H9 (cell line): ENCODE measurements around the gene COL4A6. TPM values are rescaled to one million over a fixed set of nuclear protein-coding genes. Genes with fewer than 3 reads are reported as not detected.

Experiments used
- DNase-seq: peaks from one replicate; pipeline ENCODE4 v3.0.0-alpha.2; 2017
- H2AFZ ChIP-seq: one replicate; pipeline ENCODE4 v1.6.1; 2013; ENCODE audit warnings: mild to moderate bottlenecking, low read length, control low read depth, moderate library complexity
- H2AK5ac ChIP-seq: 2 replicates; pipeline ENCODE4 v1.6.1; 2013; ENCODE audit warnings: low read length, control low read depth, mixed read lengths; ENCODE audit not compliant: insufficient read length
- H2BK120ac ChIP-seq: one replicate; pipeline ENCODE4 v1.6.1; 2013; ENCODE audit warnings: low read depth, mild to moderate bottlenecking, low read length, control low read depth, inconsistent platforms; ENCODE audit not compliant: poor library complexity, severe bottlenecking
- H2BK12ac ChIP-seq: 2 replicates; pipeline ENCODE4 v1.6.1; 2013; ENCODE audit warnings: low read length, control low read depth, mixed read lengths, low read depth; ENCODE audit not compliant: insufficient read length
- H2BK15ac ChIP-seq: 2 replicates; pipeline ENCODE4 v1.6.1; 2013; ENCODE audit warnings: low read depth, low read length, control low read depth
- H2BK20ac ChIP-seq: one replicate; pipeline ENCODE4 v1.6.1; 2013; ENCODE audit warnings: low read depth, mild to moderate bottlenecking, low read length, control low read depth, inconsistent platforms; ENCODE audit not compliant: poor library complexity, severe bottlenecking
- H2BK5ac ChIP-seq: 2 replicates; pipeline ENCODE4 v1.6.1; 2013; ENCODE audit warnings: low read length, control low read depth, mixed read lengths; ENCODE audit not compliant: insufficient read length
- H3K14ac ChIP-seq: 2 replicates; pipeline ENCODE4 v1.6.1; 2013; ENCODE audit warnings: low read length, control low read depth; ENCODE audit not compliant: insufficient read depth
- H3K18ac ChIP-seq: 2 replicates; pipeline ENCODE4 v1.6.1; 2013; ENCODE audit warnings: low read depth, mild to moderate bottlenecking, mixed read lengths, low read length, control low read depth; ENCODE audit not compliant: insufficient read length
- H3K23ac ChIP-seq: 2 replicates; pipeline ENCODE4 v1.6.1; 2013; ENCODE audit warnings: low read length, control low read depth, mixed read lengths, low read depth; ENCODE audit not compliant: insufficient read length
- H3K23me2 ChIP-seq: 2 replicates; pipeline ENCODE4 v1.6.1; 2013; ENCODE audit warnings: low read depth, mild to moderate bottlenecking, mixed read lengths, low read length, control low read depth; ENCODE audit not compliant: insufficient read length, poor library complexity, severe bottlenecking
- H3K27ac ChIP-seq: 2 replicates; pipeline ENCODE4 v1.5.1; 2013; ENCODE audit warnings: low read length, control low read depth, mixed read lengths, low read depth; ENCODE audit not compliant: insufficient read length
- H3K27me3 ChIP-seq: 2 replicates; pipeline ENCODE4 v1.6.1; 2013; ENCODE audit warnings: low read length, control low read depth, inconsistent platforms; ENCODE audit not compliant: insufficient read depth
- H3K4ac ChIP-seq: 2 replicates; pipeline ENCODE4 v1.6.1; 2013; ENCODE audit warnings: low read depth, mild to moderate bottlenecking, control low read depth, inconsistent platforms, low read length, moderate library complexity
- H3K4me1 ChIP-seq: 2 replicates; pipeline ENCODE4 v1.6.1; 2013; ENCODE audit warnings: low read length, control low read depth, inconsistent platforms; ENCODE audit not compliant: insufficient read depth
- H3K4me2 ChIP-seq: 2 replicates; pipeline ENCODE4 v1.6.1; 2013; ENCODE audit warnings: low read length, control low read depth, mixed read lengths; ENCODE audit not compliant: insufficient read length, insufficient read depth
- H3K56ac ChIP-seq: 2 replicates; pipeline ENCODE4 v1.6.1; 2013; ENCODE audit warnings: low read depth, mild to moderate bottlenecking, mixed read lengths, low read length, control low read depth; ENCODE audit not compliant: insufficient read length
- H3K79me1 ChIP-seq: 2 replicates; pipeline ENCODE4 v1.6.1; 2013; ENCODE audit warnings: low read depth, mild to moderate bottlenecking, moderate library complexity, low read length, control low read depth, inconsistent platforms; ENCODE audit not compliant: insufficient read depth, poor library complexity, severe bottlenecking
- H3K79me2 ChIP-seq: 2 replicates; pipeline ENCODE4 v1.6.1; 2013; ENCODE audit warnings: low read length, control low read depth, inconsistent platforms; ENCODE audit not compliant: insufficient read depth
- H3K9ac ChIP-seq: 2 replicates; pipeline ENCODE4 v1.6.1; 2013; ENCODE audit warnings: low read length, control low read depth, mixed read lengths; ENCODE audit not compliant: insufficient read length; ENCODE audit errors: extremely low read depth
- H3K9me3 ChIP-seq: one replicate; pipeline ENCODE4 v1.6.1; 2013; ENCODE audit warnings: low read depth, low read length, inconsistent platforms; ENCODE audit not compliant: control insufficient read depth
- H3T11ph ChIP-seq: one replicate; pipeline ENCODE4 v1.6.1; 2013; ENCODE audit warnings: mild to moderate bottlenecking, low read length, control low read depth, inconsistent platforms
- H4K20me1 ChIP-seq: one replicate; pipeline ENCODE4 v1.6.1; 2013; ENCODE audit not compliant: control insufficient read depth, insufficient read length, insufficient read depth
- H4K5ac ChIP-seq: 2 replicates; pipeline ENCODE4 v1.6.1; 2013; ENCODE audit warnings: low read depth, mild to moderate bottlenecking, mixed read lengths, low read length, control low read depth; ENCODE audit not compliant: insufficient read length
- H4K8ac ChIP-seq: replicated peaks from 2 replicates; pipeline ENCODE4 v1.6.1; 2013; ENCODE audit warnings: low read length, control low read depth, mixed read lengths, low read depth; ENCODE audit not compliant: insufficient read length
- H4K91ac ChIP-seq: 2 replicates; pipeline ENCODE4 v1.6.1; 2013; ENCODE audit warnings: low read depth, mild to moderate bottlenecking, moderate library complexity, mixed read lengths, low read length, control low read depth; ENCODE audit not compliant: insufficient read length
- H3K27ac Mint-ChIP-seq, 3 experiments: 2 replicates in 2 of 3; 3 replicates in 1 of 3; pipeline ENCODE4 v1.8.0; 2020 to 2021; ENCODE audit warnings: mixed read lengths in 3 of 3, mild to moderate bottlenecking in 1 of 3, moderate library complexity in 1 of 3
- H3K27me3 Mint-ChIP-seq: 2 replicates; pipeline ENCODE4 v1.8.0; 2021; ENCODE audit warnings: low read depth, mild to moderate bottlenecking, moderate library complexity, mixed read lengths
- H3K36me3 Mint-ChIP-seq, 3 experiments: 2 replicates in 2 of 3; 3 replicates in 1 of 3; pipeline ENCODE4 v1.8.0; 2020 to 2021; ENCODE audit warnings: low read depth in 3 of 3, mixed read lengths in 3 of 3; ENCODE audit not compliant: insufficient read depth in 1 of 3
- H3K4me1 Mint-ChIP-seq, 2 experiments: 2 replicates each; pipeline ENCODE4 v1.8.0; 2020; ENCODE audit warnings: mixed read lengths in 2 of 2
- H3K4me3 Mint-ChIP-seq, 2 experiments: 2 replicates in 1 of 2; 3 replicates in 1 of 2; pipeline ENCODE4 v1.8.0; 2020 to 2021; ENCODE audit warnings: mild to moderate bottlenecking in 2 of 2, mixed read lengths in 2 of 2, moderate library complexity in 1 of 2
- H3K9me3 Mint-ChIP-seq, 2 experiments: 2 replicates in 1 of 2; 3 replicates in 1 of 2; pipeline ENCODE4 v1.8.0; 2020; ENCODE audit warnings: mild to moderate bottlenecking in 2 of 2, mixed read lengths in 2 of 2, moderate library complexity in 1 of 2
- CTCF ChIP-seq: fragments of 200-600 bp; sonication (generic); conservative IDR thresholded peaks from 3 replicates; pipeline ENCODE4 v1.8.0; 2021; ENCODE audit warnings: antibody characterized with exemption, mild to moderate bottlenecking
- WGBS: extraction: QIAGEN DNeasy Blood & Tissue Kit; methylation state at CpG from one replicate; pipeline ENCODE4 v1.1.7; 2013; ENCODE audit warnings: missing lambda C conversion rate, low lambda C conversion rate, mixed read lengths; ENCODE audit not compliant: insufficient read length; ENCODE audit errors: extremely low coverage; 5-methylcytosine and 5-hydroxymethylcytosine counted together
- total RNA-seq: library from RNA; stranded (reverse); gene quantifications from 2 replicates; pipeline ENCODE4 v1.2.1, GENCODE V29; 2021

Gene COL4A6
- total RNA-seq, 1 experiment from 2014 or later: 16.7 TPM

- H3K27me3 ChIP-seq: no peaks in the 10 kb centered on the region
- H2BK15ac ChIP-seq: no peak overlapping the region
- WGBS: no CpG with 5 or more reads among the region's 2 CpGs
Observed at GRCh38 chrX:108361316-108361715, 76.9 kb downstream of the COL4A6 start.

More at GRCh38 chrX:108361316-108361715, 76.9 kb downstream of the COL4A6 start:
- no peak overlapping the region for H2BK12ac ChIP-seq
- H3K23ac ChIP-seq: no peak overlapping the region
- H4K8ac ChIP-seq: no peak overlapping the region
- H2BK5ac ChIP-seq: no peak overlapping the region
- no peak overlapping the region for H2AFZ ChIP-seq
- no peak for DNase-seq
- no peak overlapping the region for H3K27ac ChIP-seq
- H3K9me3 ChIP-seq: no peaks in the 10 kb centered on the region
- H3K23me2 ChIP-seq: no peaks in the 10 kb centered on the region
- H2AK5ac ChIP-seq: no peak overlapping the region
- H4K91ac ChIP-seq: no peak overlapping the region
- no peak overlapping the region for H4K5ac ChIP-seq
- no peaks in the 10 kb centered on the region for H3K79me2 ChIP-seq
- H3K4me1 ChIP-seq: peaks cover 5% of the 10 kb centered on the region; the same call in 1 of the 2 replicates
- Mint-ChIP-seq H3K4me1 (peaks cover 22% of the 10 kb centered on the region in 2 experiments), H3K9me3 (no peaks in the 10 kb centered on the region), H3K4me3 (no peak overlapping the region), H3K27ac (no peak overlapping the region), H3K27me3 (no peaks in the 10 kb centered on the region), H3K36me3 (peaks cover 0 to 4% (median 0%) of the 10 kb centered on the region in 3 experiments; a peak in 2 of 7 replicates)
- H3K56ac ChIP-seq: no peak overlapping the region
- H2BK120ac ChIP-seq: no peak overlapping the region
- H4K20me1 ChIP-seq: no peaks in the 10 kb centered on the region
- no peak overlapping the region for H2BK20ac ChIP-seq
- H3K79me1 ChIP-seq: no peaks in the 10 kb centered on the region
- H3K14ac ChIP-seq: no peak overlapping the region
- H3T11ph ChIP-seq: no peak overlapping the region
- no peak for TF ChIP-seq CTCF
- H3K4ac ChIP-seq: no peak overlapping the region
- H3K4me2 ChIP-seq: no peak overlapping the region
- H3K9ac ChIP-seq: no peak overlapping the region
- no peak overlapping the region for H3K18ac ChIP-seq
